MM.1S (cell line): ENCODE results near the gene SHFL.

Experiments
- DNase-seq: peaks from one replicate; pipeline ENCODE4 v3.0.0-alpha.2; 2015
- H2AFZ ChIP-seq: fragments of 300-600 bp; sonication (generic); 2 replicates; pipeline ENCODE4 v1.6.0; 2016; ENCODE audit warnings: antibody characterized with exemption, low read length
- H3F3A ChIP-seq: fragments of 300-600 bp; sonication (generic); 2 replicates; pipeline ENCODE4 v1.6.1; 2016; ENCODE audit warnings: mild to moderate bottlenecking, antibody characterized with exemption, low read length, moderate library complexity, mixed read lengths; ENCODE audit not compliant: insufficient read depth
- H3K27ac ChIP-seq: fragments of 300-600 bp; sonication (generic); 2 replicates; pipeline ENCODE4 v1.5.1; 2016; ENCODE audit warnings: mild to moderate bottlenecking, low read length
- H3K27me3 ChIP-seq: fragments of 300-600 bp; sonication (generic); replicated peaks from 2 replicates; pipeline ENCODE4 v1.6.0; 2016; ENCODE audit warnings: low read length; ENCODE audit not compliant: insufficient read depth
- H3K36me3 ChIP-seq: fragments of 300-600 bp; sonication (generic); replicated peaks from 2 replicates; pipeline ENCODE4 v1.6.1; 2016; ENCODE audit warnings: mild to moderate bottlenecking, low read length, mixed read lengths; ENCODE audit not compliant: insufficient read depth
- H3K4me1 ChIP-seq: fragments of 300-600 bp; sonication (generic); 2 replicates; pipeline ENCODE4 v1.6.1; 2016; ENCODE audit warnings: low read length, mixed read lengths
- H3K4me2 ChIP-seq: fragments of 300-600 bp; sonication (generic); 2 replicates; pipeline ENCODE4 v1.6.0; 2016; ENCODE audit warnings: low read depth, low read length
- H3K4me3 ChIP-seq: fragments of 300-600 bp; sonication (generic); 2 replicates; pipeline ENCODE4 v1.5.1; 2016; ENCODE audit warnings: low read length, mixed read lengths
- H3K79me2 ChIP-seq: fragments of 300-600 bp; sonication (generic); 2 replicates; pipeline ENCODE4 v1.6.1; 2016; ENCODE audit warnings: mixed run types, low read length, mixed read lengths
- H3K9ac ChIP-seq: fragments of 300-600 bp; sonication (generic); 2 replicates; pipeline ENCODE4 v1.6.1; 2016; ENCODE audit warnings: low read length, mixed read lengths
- H3K9me2 ChIP-seq: fragments of 300-600 bp; sonication (generic); replicated peaks from 2 replicates; pipeline ENCODE4 v1.6.1; 2016; ENCODE audit warnings: mild to moderate bottlenecking, low read length, mixed read lengths; ENCODE audit not compliant: insufficient read depth
- H3K9me3 ChIP-seq: fragments of 300-600 bp; sonication (generic); replicated peaks from 2 replicates; pipeline ENCODE4 v1.6.1; 2016; ENCODE audit warnings: mild to moderate bottlenecking, low read length, mixed read lengths; ENCODE audit not compliant: insufficient read depth
- H4K20me1 ChIP-seq: fragments of 300-600 bp; sonication (generic); 2 replicates; pipeline ENCODE4 v1.6.1; 2016; ENCODE audit warnings: mild to moderate bottlenecking, low read length, moderate library complexity, mixed read lengths; ENCODE audit not compliant: insufficient read depth
- EZH2 ChIP-seq: fragments of 300-600 bp; sonication (generic); optimal IDR thresholded peaks from 2 replicates; pipeline ENCODE3; 2017; ENCODE audit warnings: low read depth, mild to moderate bottlenecking, antibody characterized with exemption, low read length, mixed read lengths
- EZH2phosphoT487 ChIP-seq: fragments of 300-600 bp; sonication (generic); IDR thresholded peaks from 2 replicates; pipeline ENCODE4 v1.6.1; 2018; ENCODE audit warnings: antibody characterized with exemption, low read length
- TF ChIP-seq, protein P1 (sequence below): fragments of 300-600 bp; sonication (generic); IDR thresholded peaks from 2 replicates; pipeline ENCODE4 v1.5.1; 2016; ENCODE audit warnings: antibody characterized with exemption, low read length, mixed read lengths

The SHFL gene

DNA sequence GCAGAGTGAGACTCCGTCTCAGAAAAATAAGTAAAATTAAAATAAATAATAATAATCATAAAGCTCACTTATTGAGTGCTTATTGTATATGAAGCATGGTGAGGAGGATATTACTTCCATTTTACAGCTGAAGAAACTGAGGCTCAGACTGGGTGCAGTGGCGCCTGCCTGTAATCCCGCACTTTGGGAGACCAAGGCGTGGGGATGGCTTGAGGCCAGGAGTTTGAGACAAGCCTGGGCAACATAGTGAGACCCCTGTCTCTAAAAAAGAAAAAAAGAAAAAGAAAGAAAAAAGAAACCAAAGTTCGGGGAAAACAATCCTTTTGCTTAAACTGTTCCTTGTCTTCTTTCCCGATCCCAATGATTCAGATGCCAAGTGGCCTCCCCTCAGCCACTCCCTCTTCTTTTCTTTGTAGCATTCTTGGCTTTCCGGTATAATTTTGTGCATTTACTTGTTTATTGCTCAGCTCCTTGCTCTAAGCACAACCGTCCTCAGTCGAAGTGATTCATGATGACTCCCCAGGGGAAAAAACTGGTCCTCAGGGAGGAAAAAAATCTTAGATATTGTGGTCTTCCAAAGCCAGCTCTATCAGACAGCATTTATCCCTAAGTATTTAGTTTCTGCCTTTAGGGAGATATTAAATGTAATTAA lies 34.5 kb downstream of the SHFL start:
- Histone ChIP-seq H3K9me2 (no peaks in the 10 kb centered on the region), H3K4me2 (no peak overlapping the region), H3K9me3 (no peaks in the 10 kb centered on the region), H3K27me3 (no peaks in the 10 kb centered on the region), H3K36me3 (0 out of 2 replicates have a peak, but pooled peaks cover 5% of the 10 kb centered on the region), H3K79me2 (peaks cover 30% of the 10 kb centered on the region), H3K4me1 (peaks cover 6% of the 10 kb centered on the region; the same call in 1 of the 2 replicates), H3K27ac (no peak overlapping the region), H4K20me1 (no peaks in the 10 kb centered on the region), H2AFZ (no peak overlapping the region), H3K4me3 (no peak overlapping the region), H3K9ac (no peak overlapping the region), H3F3A (peaks cover 7% of the 10 kb centered on the region)
- TF ChIP-seq EZH2 (no peak), EZH2phosphoT487 (no peak)
- TF ChIP-seq, protein P1, sequence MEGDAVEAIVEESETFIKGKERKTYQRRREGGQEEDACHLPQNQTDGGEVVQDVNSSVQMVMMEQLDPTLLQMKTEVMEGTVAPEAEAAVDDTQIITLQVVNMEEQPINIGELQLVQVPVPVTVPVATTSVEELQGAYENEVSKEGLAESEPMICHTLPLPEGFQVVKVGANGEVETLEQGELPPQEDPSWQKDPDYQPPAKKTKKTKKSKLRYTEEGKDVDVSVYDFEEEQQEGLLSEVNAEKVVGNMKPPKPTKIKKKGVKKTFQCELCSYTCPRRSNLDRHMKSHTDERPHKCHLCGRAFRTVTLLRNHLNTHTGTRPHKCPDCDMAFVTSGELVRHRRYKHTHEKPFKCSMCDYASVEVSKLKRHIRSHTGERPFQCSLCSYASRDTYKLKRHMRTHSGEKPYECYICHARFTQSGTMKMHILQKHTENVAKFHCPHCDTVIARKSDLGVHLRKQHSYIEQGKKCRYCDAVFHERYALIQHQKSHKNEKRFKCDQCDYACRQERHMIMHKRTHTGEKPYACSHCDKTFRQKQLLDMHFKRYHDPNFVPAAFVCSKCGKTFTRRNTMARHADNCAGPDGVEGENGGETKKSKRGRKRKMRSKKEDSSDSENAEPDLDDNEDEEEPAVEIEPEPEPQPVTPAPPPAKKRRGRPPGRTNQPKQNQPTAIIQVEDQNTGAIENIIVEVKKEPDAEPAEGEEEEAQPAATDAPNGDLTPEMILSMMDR, result no peak
- no peak for DNase-seq

DNA sequence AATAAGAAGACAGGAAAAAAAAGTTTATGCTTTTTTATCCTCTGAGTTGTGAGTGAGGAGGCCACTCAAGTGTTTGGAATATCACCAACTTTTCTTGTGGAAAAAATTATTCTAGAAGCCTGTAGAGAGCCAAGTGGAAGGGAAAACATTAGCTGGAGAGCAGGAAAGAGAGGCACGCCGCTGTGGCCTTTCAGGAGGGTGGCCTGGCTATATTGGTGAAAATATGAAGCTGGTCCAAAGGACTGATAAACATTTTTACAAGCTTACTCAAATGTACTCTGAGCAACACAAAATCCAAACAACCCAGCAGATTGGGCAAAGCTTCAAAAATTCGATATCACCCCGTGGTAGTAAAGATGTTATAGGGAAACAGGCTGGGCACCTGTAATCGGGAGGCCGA lies 35.9 kb downstream of the SHFL start:
- H3K27ac ChIP-seq, result no peak overlapping the region
- peaks cover 6% of the 10 kb centered on the region; the same call in 1 of the 2 replicates for H3K4me1 ChIP-seq
- H3K27me3 ChIP-seq, result no peaks in the 10 kb centered on the region
- no peak overlapping the region for H3K9ac ChIP-seq
- 0 out of 2 replicates have a peak, but pooled peaks cover 5% of the 10 kb centered on the region for H3K36me3 ChIP-seq
- no peak overlapping the region for H3K4me2 ChIP-seq
- TF ChIP-seq EZH2 (no peak), EZH2phosphoT487 (no peak)
- TF ChIP-seq, protein P1, result no peak
- DNase-seq, result no peak
- no peaks in the 10 kb centered on the region for H3K9me3 ChIP-seq
- peaks cover 23% of the 10 kb centered on the region for H3K79me2 ChIP-seq
- no peak overlapping the region for H3K4me3 ChIP-seq
- H2AFZ ChIP-seq, result no peak overlapping the region
- peaks cover 7% of the 10 kb centered on the region for H3F3A ChIP-seq
- H4K20me1 ChIP-seq, result no peaks in the 10 kb centered on the region
- no peaks in the 10 kb centered on the region for H3K9me2 ChIP-seq

DNA sequence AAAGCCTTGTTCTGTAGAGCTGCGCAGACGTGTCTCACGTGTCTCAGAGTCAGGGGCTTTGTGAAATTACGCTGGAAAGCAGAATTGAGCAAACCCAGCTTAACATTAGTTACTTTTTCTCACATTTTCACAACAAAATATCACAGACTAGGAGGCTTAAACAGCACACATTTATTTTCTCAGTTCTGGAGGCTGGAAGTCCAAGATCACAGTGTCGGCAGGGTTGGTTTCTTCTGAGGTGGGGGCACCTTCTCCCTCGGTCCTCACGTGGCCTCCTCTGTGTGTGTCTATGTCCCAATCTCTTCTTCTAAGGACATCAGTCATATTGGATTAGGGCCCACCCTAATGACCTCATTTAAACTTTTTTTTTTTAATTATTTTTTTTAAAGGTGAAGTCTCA lies 38.3 kb downstream of the SHFL start:
- Histone ChIP-seq H3F3A (peaks cover 7% of the 10 kb centered on the region), H2AFZ (no peak overlapping the region), H3K4me1 (no peaks in the 10 kb centered on the region), H3K9me2 (no peaks in the 10 kb centered on the region), H3K27me3 (no peaks in the 10 kb centered on the region), H3K9ac (no peak overlapping the region), H3K27ac (no peak overlapping the region), H3K79me2 (peaks cover 3% of the 10 kb centered on the region), H3K36me3 (no peaks in the 10 kb centered on the region), H4K20me1 (no peaks in the 10 kb centered on the region), H3K4me2 (no peak overlapping the region), H3K9me3 (no peaks in the 10 kb centered on the region), H3K4me3 (no peak overlapping the region)
- no peak for DNase-seq
- TF ChIP-seq EZH2phosphoT487 (no peak), EZH2 (no peak)
- TF ChIP-seq, protein P1, result no peak
